Endothelial cell of umbilical vein (primary cell): Measurements from ENCODE around the gene CRLF1.

Experiments used
- CTCF ChIP-seq, 2 donors: IDR thresholded peaks; 1 replicate in 1 of 2; 2 replicates in 1 of 2; pipeline ENCODE4 v1.5.1; 2011; ENCODE audit warnings: low read length in 2 of 2, mild to moderate bottlenecking in 2 of 2, moderate library complexity in 2 of 2, control low read depth in 1 of 2, inconsistent platforms in 1 of 2, low read depth in 1 of 2; ENCODE audit not compliant: insufficient read depth in 1 of 2; ENCODE audit errors: extremely low read depth in 1 of 2
- FOS ChIP-seq: IDR thresholded peaks from 2 replicates; pipeline ENCODE4 v1.6.1; 2011; ENCODE audit warnings: mild to moderate bottlenecking, low read length, moderate library complexity, borderline replicate concordance; ENCODE audit not compliant: insufficient read depth

- TF ChIP-seq CTCF (IDR thresholded peaks at IDR 0.05; ENCODE audit: extremely low read depth in 1 of 2, insufficient read depth in 1 of 2, low read depth in 1 of 2, low read length in 2 of 2) (no peak), FOS (no peak)
Observed at GRCh38 chr19:18593367-18594095, 13.1 kb downstream of the CRLF1 start.
